Karpas-422 (cell line): Measurements from ENCODE around the gene MARK3. TPM values are rescaled to one million over a fixed set of nuclear protein-coding genes. Genes with fewer than 3 reads are reported as not detected.

Source experiments
- DNase-seq: peaks from one replicate; pipeline ENCODE4 v3.0.0-alpha.2; 2015
- H2AFZ ChIP-seq: fragments of 200-600 bp; sonication (generic); 2 replicates; pipeline ENCODE4 v1.6.1; 2014; ENCODE audit warnings: antibody characterized with exemption, low read length, mixed read lengths
- H3K27ac ChIP-seq: fragments of 200-600 bp; sonication (generic); 2 replicates; pipeline ENCODE4 v1.5.1; 2014; ENCODE audit warnings: mild to moderate bottlenecking, low read length, moderate library complexity
- H3K27me3 ChIP-seq: fragments of 200-600 bp; sonication (generic); 2 replicates; pipeline ENCODE4 v1.6.1; 2014; ENCODE audit warnings: low read length, mixed read lengths
- H3K36me3 ChIP-seq: fragments of 200-600 bp; sonication (generic); 2 replicates; pipeline ENCODE4 v1.6.1; 2014; ENCODE audit warnings: low read length, mixed read lengths; ENCODE audit not compliant: insufficient read depth
- H3K4me1 ChIP-seq: fragments of 200-600 bp; sonication (generic); 2 replicates; pipeline ENCODE4 v1.6.1; 2014; ENCODE audit warnings: mild to moderate bottlenecking, low read length, mixed read lengths
- H3K4me2 ChIP-seq: fragments of 200-600 bp; sonication (generic); 2 replicates; pipeline ENCODE4 v1.6.1; 2014; ENCODE audit warnings: low read length, low read depth, mild to moderate bottlenecking; ENCODE audit not compliant: poor library complexity, severe bottlenecking
- H3K4me3 ChIP-seq: fragments of 200-600 bp; sonication (generic); 2 replicates; pipeline ENCODE4 v1.5.1; 2014; ENCODE audit warnings: mild to moderate bottlenecking, antibody characterized with exemption, low read length, mixed read lengths
- H3K79me2 ChIP-seq: fragments of 200-600 bp; sonication (generic); 2 replicates; pipeline ENCODE4 v1.6.1; 2014; ENCODE audit warnings: mild to moderate bottlenecking, low read length, mixed read lengths
- H3K9ac ChIP-seq: fragments of 200-600 bp; sonication (generic); 2 replicates; pipeline ENCODE4 v1.6.0; 2014; ENCODE audit warnings: low read length
- H3K9me2 ChIP-seq: fragments of 200-600 bp; sonication (generic), shearing (Covaris generic); replicated peaks from 2 replicates; pipeline ENCODE4 v1.6.0; 2014; ENCODE audit warnings: mild to moderate bottlenecking, low read length, moderate library complexity; ENCODE audit not compliant: insufficient read depth
- H3K9me3 ChIP-seq: fragments of 300-700, 200-600 bp; sonication (generic); 2 replicates; pipeline ENCODE4 v1.6.1; 2014; ENCODE audit warnings: low read length, mixed read lengths
- H4K20me1 ChIP-seq: fragments of 200-600 bp; sonication (generic); 2 replicates; pipeline ENCODE4 v1.6.1; 2014; ENCODE audit warnings: mild to moderate bottlenecking, antibody characterized with exemption, low read length, low read depth; ENCODE audit not compliant: insufficient read depth
- total RNA-seq: library from RNA; depleted of rRNA; stranded (reverse); fragments of >200 nt; shearing (Covaris generic); gene quantifications from 2 replicates; pipeline ENCODE4 v1.2.3, GENCODE V29; 2014; ENCODE audit warnings: low replicate concordance

The MARK3 gene
- total RNA-seq, 1 experiment from 2014 or later: 113 TPM

DNA sequence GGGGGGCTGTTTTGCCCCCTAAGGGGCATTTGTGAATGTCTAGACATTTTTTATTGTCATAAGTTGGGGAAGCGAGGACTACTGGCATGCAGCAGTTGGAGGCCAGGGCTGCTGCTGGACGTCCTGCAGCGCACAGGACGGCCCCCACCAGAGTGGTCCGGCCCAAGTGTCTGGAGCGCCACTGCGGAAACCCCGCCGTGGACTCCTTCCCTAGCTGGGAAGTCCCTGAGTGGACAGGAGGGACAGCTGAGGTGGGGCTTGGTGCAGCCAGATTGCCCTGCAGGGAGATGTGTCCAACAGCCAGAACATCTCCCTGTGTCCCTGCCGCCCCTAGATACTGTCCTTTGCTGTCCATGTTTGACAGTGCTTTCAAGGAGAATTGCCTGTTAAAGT is 132.0 kb downstream of the MARK3 start:
- Histone ChIP-seq H2AFZ (no peak overlapping the region), H3K9me3 (no peaks in the 10 kb centered on the region), H4K20me1 (no peaks in the 10 kb centered on the region), H3K9ac (no peak overlapping the region), H3K27ac (no peak overlapping the region), H3K9me2 (no peaks in the 10 kb centered on the region), H3K4me3 (no peak overlapping the region), H3K4me1 (peaks cover 34% of the 10 kb centered on the region), H3K79me2 (no peaks in the 10 kb centered on the region), H3K27me3 (no peaks in the 10 kb centered on the region), H3K4me2 (no peak overlapping the region), H3K36me3 (peaks cover 3% of the 10 kb centered on the region; the same call in 1 of the 2 replicates)
- no peak for DNase-seq

DNA sequence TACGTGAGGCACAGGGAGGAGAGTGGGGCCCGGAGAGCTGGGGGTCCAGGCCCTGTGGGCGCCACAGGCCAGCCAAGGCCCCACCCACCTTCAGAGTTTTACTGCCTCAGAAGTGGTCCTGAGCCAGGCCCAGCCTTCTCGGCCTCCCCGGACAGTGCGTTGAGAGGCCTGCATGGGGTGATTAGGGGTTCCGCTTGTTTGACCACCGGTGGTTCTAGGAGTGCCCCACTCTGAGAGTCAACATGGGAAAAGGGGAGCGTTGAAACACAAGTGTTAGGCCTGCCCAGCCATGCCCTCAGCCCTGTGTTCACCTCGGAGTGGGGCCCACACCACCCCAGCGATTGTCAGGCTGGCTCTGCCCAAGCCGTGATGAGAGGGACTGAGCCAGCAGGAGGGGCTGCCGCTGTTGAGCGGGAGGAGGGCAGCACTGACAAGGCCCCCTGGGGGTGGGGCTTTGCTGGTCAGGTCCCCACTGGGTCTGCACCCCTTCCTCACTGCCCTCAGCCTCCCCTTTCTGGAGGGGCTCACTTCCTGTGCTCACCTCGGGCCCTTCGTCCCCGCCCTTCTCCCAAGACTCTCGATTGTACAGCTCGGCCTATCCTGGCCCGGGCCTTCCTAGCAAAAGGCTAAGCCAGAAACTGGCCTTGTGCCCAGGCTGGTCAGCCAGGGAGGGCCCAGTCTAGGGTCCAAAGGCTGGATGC is 132.7 kb downstream of the MARK3 start:
- Histone ChIP-seq H3K27ac (no peak overlapping the region), H3K9me2 (no peaks in the 10 kb centered on the region), H3K4me1 (peaks cover 34% of the 10 kb centered on the region), H2AFZ (no peak overlapping the region), H4K20me1 (no peaks in the 10 kb centered on the region), H3K9ac (no peak overlapping the region), H3K79me2 (no peaks in the 10 kb centered on the region), H3K9me3 (no peaks in the 10 kb centered on the region), H3K4me3 (no peak overlapping the region), H3K27me3 (no peaks in the 10 kb centered on the region), H3K36me3 (no peaks in the 10 kb centered on the region), H3K4me2 (no peak overlapping the region)
- no peak for DNase-seq

DNA sequence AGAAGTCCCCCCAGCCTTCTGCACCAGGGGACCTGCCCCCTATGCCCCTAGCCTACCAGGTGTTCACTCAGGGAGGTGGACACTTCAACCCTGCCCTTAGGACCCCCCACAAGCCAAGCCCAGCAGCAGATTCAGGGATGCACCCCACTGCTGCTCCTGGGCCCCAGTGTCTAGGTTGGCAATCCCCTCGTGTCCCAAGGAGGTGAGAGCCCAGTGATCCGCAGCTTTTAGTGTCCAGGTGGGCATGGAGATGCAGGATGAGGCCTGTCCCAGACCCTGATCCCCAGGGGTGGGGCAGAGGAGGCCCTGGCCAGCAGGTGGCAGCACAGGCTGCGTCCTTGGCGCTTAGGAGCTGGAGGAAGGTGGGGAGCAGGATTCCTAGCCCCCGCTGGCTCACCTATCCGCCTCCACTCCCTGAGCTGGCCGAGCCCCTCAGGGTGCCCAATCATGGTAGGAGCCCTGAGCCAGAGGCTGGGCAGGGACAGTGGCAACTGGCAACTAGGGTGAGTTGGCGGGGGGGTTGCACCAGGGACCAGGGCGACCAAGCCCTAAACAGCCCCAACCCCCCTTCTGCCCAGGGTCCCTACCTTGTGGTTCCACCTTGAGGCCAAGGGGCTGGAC is 133.3 kb downstream of the MARK3 start:
- Histone ChIP-seq H3K4me1 (peaks cover 34% of the 10 kb centered on the region), H4K20me1 (no peaks in the 10 kb centered on the region), H3K36me3 (no peaks in the 10 kb centered on the region), H3K27ac (peak overlapping the region; percentile 62), H3K27me3 (no peaks in the 10 kb centered on the region), H3K79me2 (no peaks in the 10 kb centered on the region), H3K9me3 (no peaks in the 10 kb centered on the region), H3K4me3 (no peak overlapping the region), H3K4me2 (peak overlapping the region; percentile 79), H3K9me2 (no peaks in the 10 kb centered on the region), H2AFZ (no peak overlapping the region), H3K9ac (peak overlapping the region; percentile 71; the same call in 1 of the 2 replicates)
- peak; percentile 84 for DNase-seq

DNA sequence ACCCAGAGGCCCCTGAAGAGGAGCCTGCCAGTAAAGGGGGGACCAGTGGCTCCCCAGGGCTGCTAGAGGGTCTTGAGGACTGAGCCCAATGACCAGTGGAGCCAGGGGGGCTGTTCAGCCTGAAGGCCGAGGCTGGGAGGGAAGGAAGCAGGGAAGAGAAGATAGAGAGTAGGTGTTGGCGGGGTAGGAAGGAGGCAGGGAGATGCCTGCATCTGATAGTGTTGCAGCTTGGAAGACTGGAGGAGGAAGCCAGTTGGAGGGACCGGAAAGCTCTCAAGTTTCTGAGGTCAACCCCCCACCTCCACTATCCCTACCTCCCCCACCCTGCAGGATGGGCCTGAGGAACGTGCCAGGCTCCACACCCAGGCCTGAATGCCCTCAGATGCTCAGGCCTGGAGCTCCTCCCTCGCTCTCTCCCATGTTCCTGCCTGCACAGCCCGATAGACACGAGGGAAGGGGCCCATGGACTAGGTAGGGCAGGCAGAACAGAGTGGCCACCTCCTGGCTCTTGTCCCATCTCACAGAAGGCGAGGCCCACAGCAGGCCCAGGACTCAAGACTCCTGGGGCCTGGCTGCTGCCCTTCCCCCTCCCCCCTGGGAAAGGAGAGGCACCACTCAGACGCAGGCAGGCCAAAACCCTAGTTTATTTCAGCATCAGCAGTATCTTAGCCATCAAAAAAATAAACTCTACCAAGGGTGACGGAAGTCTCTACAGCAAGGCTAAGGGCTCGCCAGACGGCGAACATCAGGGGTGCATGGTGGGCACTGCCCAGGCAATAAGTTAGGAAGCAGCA is 134.0 kb downstream of the MARK3 start:
- peak overlapping the region; percentile 79 for H3K4me2 ChIP-seq
- peak overlapping the region; percentile 69; the same call in 1 of the 2 replicates for H3K4me3 ChIP-seq
- peak; percentile 62 for DNase-seq
- H3K9me3 ChIP-seq: no peaks in the 10 kb centered on the region
- no peak overlapping the region for H2AFZ ChIP-seq
- H4K20me1 ChIP-seq: no peaks in the 10 kb centered on the region
- H3K27ac ChIP-seq: peak overlapping the region; percentile 62
- no peaks in the 10 kb centered on the region for H3K27me3 ChIP-seq
- H3K4me1 ChIP-seq: peaks cover 35% of the 10 kb centered on the region
- no peaks in the 10 kb centered on the region for H3K79me2 ChIP-seq
- H3K36me3 ChIP-seq: no peaks in the 10 kb centered on the region
- H3K9me2 ChIP-seq: no peaks in the 10 kb centered on the region
- H3K9ac ChIP-seq: peak overlapping the region; percentile 71

DNA sequence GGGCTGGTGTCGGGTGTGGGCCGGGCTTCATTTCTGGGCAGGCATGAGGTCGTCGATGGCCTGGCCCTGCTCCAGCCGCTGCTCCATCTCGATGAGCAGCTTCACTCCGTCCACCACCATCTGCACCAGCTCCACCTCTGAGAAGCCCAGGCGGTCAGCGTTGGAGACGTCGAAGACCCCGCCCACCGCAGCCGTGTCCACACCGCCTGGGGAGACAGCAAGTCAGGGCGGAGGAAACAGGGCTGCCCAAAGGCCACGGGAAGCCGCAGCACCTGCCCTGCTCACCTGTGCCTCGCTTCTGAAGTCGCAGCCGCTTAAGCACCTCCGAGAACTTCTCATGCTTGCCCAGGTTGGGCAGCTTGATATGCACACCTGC is 134.6 kb downstream of the MARK3 start:
- peak overlapping the region; percentile 79 for H3K4me2 ChIP-seq
- H3K36me3 ChIP-seq: no peaks in the 10 kb centered on the region
- peak overlapping the region; percentile 69; the same call in 1 of the 2 replicates for H3K4me3 ChIP-seq
- peak overlapping the region; percentile 62 for H3K27ac ChIP-seq
- no peaks in the 10 kb centered on the region for H4K20me1 ChIP-seq
- H3K9me2 ChIP-seq: no peaks in the 10 kb centered on the region
- no peak for DNase-seq
- H3K9me3 ChIP-seq: no peaks in the 10 kb centered on the region
- H3K79me2 ChIP-seq: no peaks in the 10 kb centered on the region
- H3K4me1 ChIP-seq: peaks cover 41% of the 10 kb centered on the region
- no peaks in the 10 kb centered on the region for H3K27me3 ChIP-seq
- H2AFZ ChIP-seq: no peak overlapping the region
- H3K9ac ChIP-seq: peak overlapping the region; percentile 71; the same call in 1 of the 2 replicates

DNA sequence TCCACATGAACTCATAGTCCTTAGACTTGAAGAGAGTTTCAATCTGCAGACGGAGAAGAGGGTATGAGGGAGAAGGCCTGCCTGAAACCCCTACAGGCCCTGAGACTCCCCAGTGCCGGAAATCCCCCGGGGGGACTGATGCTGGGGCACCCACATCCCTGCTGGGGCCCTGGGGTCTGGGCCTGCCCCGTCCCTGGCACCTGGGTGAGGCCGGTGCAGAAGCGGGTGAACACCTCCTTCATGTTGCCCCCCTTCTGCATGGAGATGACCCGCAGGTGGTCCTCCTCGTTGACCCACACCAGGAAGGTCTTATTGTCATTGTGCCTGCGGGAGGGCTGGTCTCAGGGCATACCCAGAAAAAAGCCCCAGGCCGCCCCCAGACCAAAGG is 135.0 kb downstream of the MARK3 start:
- no peaks in the 10 kb centered on the region for H3K79me2 ChIP-seq
- H3K9ac ChIP-seq: peak overlapping the region; percentile 71

DNA sequence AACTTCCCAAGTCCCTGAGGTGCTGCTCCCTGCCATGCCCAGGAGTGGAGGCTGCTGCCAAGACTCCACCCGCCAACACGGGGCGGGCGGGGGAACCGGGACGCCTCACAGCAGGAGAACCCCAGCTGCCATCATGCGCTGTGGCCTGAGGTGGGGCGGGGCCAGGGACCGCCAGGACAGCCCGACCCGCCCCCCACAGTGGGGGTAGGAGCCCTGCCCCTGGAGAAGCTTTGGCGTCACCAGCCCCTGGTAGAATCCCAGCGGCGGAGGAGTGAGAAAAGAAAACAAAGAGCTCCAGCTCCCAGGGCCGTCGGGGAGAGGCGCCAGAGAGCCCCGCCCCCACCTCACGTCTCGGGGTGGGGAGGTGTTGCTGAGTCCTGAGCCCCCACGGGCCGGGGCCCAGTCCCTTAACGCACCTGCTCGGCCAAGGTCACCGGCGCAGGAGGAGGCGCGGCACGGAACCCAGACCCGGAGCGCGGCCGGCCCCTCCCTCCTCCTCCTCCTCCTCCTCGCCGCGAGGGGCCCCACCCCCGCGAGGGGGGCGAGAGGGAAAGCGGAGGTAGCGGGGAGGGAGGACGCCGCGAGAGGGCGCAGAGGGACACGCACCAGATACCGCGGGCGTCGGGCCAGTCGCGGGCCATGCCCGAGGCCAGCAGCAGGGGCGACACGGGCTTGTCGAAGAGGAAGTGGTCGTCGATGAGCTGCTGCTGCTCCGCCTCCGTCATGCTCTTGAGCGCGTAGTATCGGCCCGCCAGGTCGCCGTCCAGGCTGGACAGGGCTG is 135.6 kb downstream of the MARK3 start:
- peak overlapping the region; percentile 62 for H3K27ac ChIP-seq
- peak overlapping the region; percentile 71 for H3K9ac ChIP-seq
- H3K9me3 ChIP-seq: no peaks in the 10 kb centered on the region
- no peaks in the 10 kb centered on the region for H3K36me3 ChIP-seq
- peak overlapping the region; percentile 54; the same call in 1 of the 2 replicates for H2AFZ ChIP-seq
- DNase-seq: peak; percentile 94
- H3K4me1 ChIP-seq: peaks cover 44% of the 10 kb centered on the region
- H4K20me1 ChIP-seq: no peaks in the 10 kb centered on the region
- H3K9me2 ChIP-seq: no peaks in the 10 kb centered on the region
- H3K79me2 ChIP-seq: no peaks in the 10 kb centered on the region
- peak overlapping the region; percentile 69 for H3K4me3 ChIP-seq
- no peaks in the 10 kb centered on the region for H3K27me3 ChIP-seq
- H3K4me2 ChIP-seq: peak overlapping the region; percentile 79

More for the DNA sequence above, 135.0 kb downstream of the MARK3 start:
- H3K36me3 ChIP-seq: no peaks in the 10 kb centered on the region
- no peaks in the 10 kb centered on the region for H4K20me1 ChIP-seq
- H3K4me2 ChIP-seq: peak overlapping the region; percentile 79
- H3K27me3 ChIP-seq: no peaks in the 10 kb centered on the region
- H3K4me1 ChIP-seq: peaks cover 44% of the 10 kb centered on the region
- peak overlapping the region; percentile 69 for H3K4me3 ChIP-seq
- no peaks in the 10 kb centered on the region for H3K9me2 ChIP-seq
- no peaks in the 10 kb centered on the region for H3K9me3 ChIP-seq
- peak overlapping the region; percentile 54; the same call in 1 of the 2 replicates for H2AFZ ChIP-seq
- peak; percentile 81 for DNase-seq
- H3K27ac ChIP-seq: peak overlapping the region; percentile 62
